GM18907 (cell line): ENCODE measurements around the gene TMBIM4.
A peak's percentile ranks its signal among the peaks of the same experiment; 100 is the strongest.
"Not testable (repeated sequence)": the region's sequence is repeated elsewhere in the genome, so short reads cannot be mapped to it uniquely, and the experiment has no call there.

Experiments
- ATAC-seq: cut with Tn5 transposase; IDR thresholded peaks from one replicate; pipeline ENCODE4 v1.9.1; 2021; ENCODE audit warnings: mild to moderate bottlenecking, moderate library complexity; ENCODE audit not compliant: unreplicated experiment

TMBIM4 gene

DNA sequence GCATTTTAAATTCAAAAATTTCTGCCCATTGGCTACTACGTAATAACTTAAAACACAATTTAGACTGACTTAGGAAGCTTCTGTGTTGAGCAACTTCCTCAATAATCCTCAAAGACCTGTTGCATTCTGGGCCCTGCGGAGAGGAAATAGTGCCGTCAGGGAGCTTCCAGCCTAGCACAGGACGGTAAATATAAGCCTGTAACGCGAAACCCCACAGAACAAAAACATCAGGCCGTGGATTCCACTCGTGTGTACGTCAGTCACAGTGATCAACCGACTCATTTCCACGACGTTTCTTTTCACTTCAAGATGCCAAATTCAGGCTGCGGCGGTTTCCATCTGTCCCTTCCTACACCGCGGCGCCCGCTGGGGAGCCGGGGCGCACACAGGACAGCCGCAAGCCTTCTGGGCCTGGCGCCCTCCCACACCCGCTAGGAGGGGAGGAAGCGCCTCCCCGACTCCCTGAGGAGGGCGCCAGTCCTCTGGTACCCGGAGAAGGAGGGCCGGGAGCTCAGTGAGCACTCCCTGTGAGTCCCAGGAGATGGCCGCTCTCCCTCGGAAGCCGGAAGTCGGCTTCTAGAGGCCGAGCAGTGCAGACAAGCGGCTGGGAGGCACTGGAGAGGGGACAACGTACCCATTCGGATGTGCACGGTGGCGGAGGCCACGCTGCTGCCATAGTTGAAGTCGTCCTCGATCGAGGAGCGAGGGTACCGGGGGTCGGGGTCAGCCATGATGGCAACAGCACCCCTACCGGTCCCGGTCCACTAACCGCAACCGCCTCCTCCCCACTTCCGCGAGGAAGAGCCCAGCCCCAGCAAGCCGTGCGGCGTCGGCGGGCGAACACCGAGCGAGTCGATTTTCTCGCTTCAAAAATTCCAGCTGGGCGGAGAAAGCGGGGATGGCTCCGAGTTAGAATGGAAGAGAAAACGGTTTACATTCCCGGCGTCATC, at the start of gene TMBIM4:
Gene TMBIM4 (minus strand): TSS at position 776 of the 950 bp plus-strand sequence. CDS start 45 bp downstream, at position 731.
- peak; percentile 93 for ATAC-seq

GRCh38 chr12:66217342-66217917, 47.6 kb upstream of the TMBIM4 start:
- no peak for ATAC-seq

- ATAC-seq, result not testable (repeated sequence)
Observed at GRCh38 chr12:66213011-66213410, 43.2 kb upstream of the TMBIM4 start.

DNA sequence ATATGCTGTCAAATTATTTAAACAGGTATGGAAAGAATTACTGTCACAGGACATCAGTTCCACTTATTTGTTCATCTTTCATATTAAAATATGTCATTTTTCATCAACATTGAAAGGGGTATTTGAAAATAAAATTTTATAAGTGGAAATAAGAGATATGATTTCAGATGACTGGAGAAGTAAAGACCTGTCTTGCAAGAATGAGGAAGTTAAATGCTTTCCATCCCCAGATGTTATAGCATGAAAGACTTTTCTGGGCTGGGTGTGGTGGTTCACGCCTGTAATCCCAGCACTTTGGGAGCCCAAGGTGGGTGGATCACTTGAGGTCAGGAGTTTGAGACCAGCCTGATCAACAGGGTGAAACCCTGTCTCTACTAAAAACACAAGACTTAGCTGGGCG, 41.8 kb upstream of the TMBIM4 start:
- ATAC-seq, result not testable (repeated sequence)

GRCh38 chr12:66210840-66211239, 41.0 kb upstream of the TMBIM4 start:
- no peak for ATAC-seq

- no peak for ATAC-seq
Observed at GRCh38 chr12:66206141-66206540, 36.3 kb upstream of the TMBIM4 start.

- ATAC-seq, result peak; percentile 62
Observed at GRCh38 chr12:66203820-66204219, 34.0 kb upstream of the TMBIM4 start.

GRCh38 chr12:66199831-66200509, 30.2 kb upstream of the TMBIM4 start:
- ATAC-seq, result no peak

GRCh38 chr12:66199141-66199540, 29.3 kb upstream of the TMBIM4 start:
- no peak for ATAC-seq

- ATAC-seq, result no peak
Observed at GRCh38 chr12:66197495-66197921, 27.7 kb upstream of the TMBIM4 start.

- ATAC-seq, result peak; percentile 87
Observed at GRCh38 chr12:66196806-66197205, 27.0 kb upstream of the TMBIM4 start.

GRCh38 chr12:66195242-66195641, 25.4 kb upstream of the TMBIM4 start:
- ATAC-seq, result peak; percentile 47

GRCh38 chr12:66194122-66194521, 24.3 kb upstream of the TMBIM4 start:
- no peak for ATAC-seq

DNA sequence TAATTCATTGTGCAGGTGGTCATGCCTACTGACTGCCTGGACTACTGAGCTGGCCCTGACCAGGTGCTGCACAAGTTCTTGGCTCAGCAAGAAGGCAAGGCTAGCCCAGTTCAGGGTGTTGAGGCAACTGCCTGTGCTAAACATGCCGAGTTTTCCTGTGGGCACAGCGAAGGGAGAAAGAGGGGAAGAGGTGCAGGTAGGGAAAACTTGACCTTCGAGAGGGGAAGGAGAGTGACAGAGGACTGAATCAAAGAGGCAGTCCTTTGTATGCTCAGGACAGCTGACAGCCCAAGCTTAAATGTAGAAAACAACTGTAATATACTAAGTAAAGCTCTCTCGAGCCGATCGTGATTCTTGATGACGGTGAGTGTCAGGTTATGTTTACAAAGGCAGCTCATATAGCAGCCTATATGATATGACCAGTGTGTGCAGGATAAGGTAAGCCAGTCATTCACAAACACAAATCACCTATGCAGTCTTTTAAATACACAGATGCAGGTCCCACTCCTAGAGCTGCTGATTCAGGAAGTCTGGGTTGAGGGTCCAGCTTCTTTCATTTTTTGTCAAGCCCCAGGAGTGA, 21.8 kb upstream of the TMBIM4 start:
- ATAC-seq, result no peak

DNA sequence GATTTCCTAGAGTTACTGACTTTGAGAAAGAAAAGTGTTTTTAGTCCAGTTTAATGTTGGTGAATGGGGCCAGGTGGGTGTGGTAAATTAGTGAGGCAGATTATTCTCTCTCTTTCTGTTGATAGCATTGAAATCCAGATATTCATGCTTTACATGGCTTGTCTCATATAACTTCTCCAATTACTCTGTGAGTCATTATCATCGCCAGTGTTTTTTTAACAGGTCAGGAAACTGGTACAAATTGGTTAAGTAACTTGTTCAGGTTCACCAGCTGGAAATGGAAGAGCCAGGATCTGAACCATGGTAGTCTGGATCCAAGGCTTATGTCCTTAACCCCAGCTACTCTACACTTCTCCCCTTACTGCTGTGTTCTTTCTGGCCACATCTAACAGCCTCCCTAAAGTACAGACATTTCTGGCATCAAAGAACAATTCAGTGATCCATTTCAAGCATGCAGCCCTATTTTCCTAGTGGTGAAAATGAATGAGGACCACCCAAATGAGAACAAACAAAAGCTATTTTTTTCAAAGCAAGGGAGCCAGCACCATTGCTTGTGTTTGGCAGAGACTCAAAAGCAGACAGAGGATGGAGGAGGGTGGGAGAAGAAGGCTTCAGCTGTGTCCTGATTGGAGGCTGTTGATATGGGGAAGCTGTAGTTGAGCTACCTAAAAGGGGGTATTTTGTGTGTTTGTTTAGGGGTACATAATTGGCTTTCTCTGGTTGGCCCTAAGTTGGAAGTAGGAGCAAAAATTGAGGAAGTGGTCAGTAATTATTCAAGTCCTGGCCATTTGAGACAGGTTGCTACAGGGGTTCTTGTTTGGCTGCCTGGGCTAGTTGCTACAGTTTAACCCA, 20.9 kb upstream of the TMBIM4 start:
- peak; percentile 34 for ATAC-seq

- no peak for ATAC-seq
Observed at GRCh38 chr12:66189889-66190288, 20.1 kb upstream of the TMBIM4 start.

GRCh38 chr12:66189486-66189843, 19.7 kb upstream of the TMBIM4 start:
- no peak for ATAC-seq

GRCh38 chr12:66188584-66189485, 19.0 kb upstream of the TMBIM4 start, which contains the start of gene IRAK3:
TSS of gene IRAK3 (plus strand) at chr12:66189214. CDS start at chr12:66189300, 86 bp downstream.
- peak; percentile 72 for ATAC-seq

- no peak for ATAC-seq
Observed at GRCh38 chr12:66187821-66188220, 18.0 kb upstream of the TMBIM4 start.
